SU-DHL-6 (cell line): ENCODE measurements around the gene STUB1.

Source experiments
- H2AFZ ChIP-seq: fragments of 200-600 bp; sonication (generic); 2 replicates; pipeline ENCODE4 v1.6.1; 2014; ENCODE audit warnings: low read depth, mild to moderate bottlenecking, moderate library complexity, mixed read lengths, antibody characterized with exemption, low read length; ENCODE audit not compliant: severe bottlenecking
- H3F3A ChIP-seq: fragments of 200-600 bp; shearing (Covaris generic); 2 replicates; pipeline ENCODE4 v1.6.0; 2016; ENCODE audit warnings: antibody characterized with exemption, mild to moderate bottlenecking; ENCODE audit not compliant: insufficient read depth
- H3K27ac ChIP-seq: fragments of 200-600 bp; sonication (generic); 2 replicates; pipeline ENCODE4 v1.5.1; 2016; ENCODE audit warnings: low read depth, mild to moderate bottlenecking, low read length, moderate library complexity, mixed read lengths
- H3K27me3 ChIP-seq: fragments of 200-600 bp; sonication (generic), shearing (Covaris generic); 2 replicates; pipeline ENCODE4 v1.6.0; 2014; ENCODE audit warnings: mild to moderate bottlenecking, low read length
- H3K36me3 ChIP-seq: fragments of 200-600 bp; sonication (generic); 2 replicates; pipeline ENCODE4 v1.6.1; 2014; ENCODE audit warnings: mild to moderate bottlenecking, low read length, mixed read lengths
- H3K4me2 ChIP-seq: fragments of 300-600, 200-600 bp; shearing (Covaris generic), sonication (generic); 2 replicates; pipeline ENCODE4 v1.6.0; 2014; ENCODE audit warnings: low read length, low read depth, mild to moderate bottlenecking; ENCODE audit not compliant: poor library complexity, severe bottlenecking
- H3K4me3 ChIP-seq: fragments of 200-600 bp; sonication (generic); 2 replicates; pipeline ENCODE4 v1.5.1; 2014; ENCODE audit warnings: antibody characterized with exemption, low read length, mild to moderate bottlenecking, mixed read lengths; ENCODE audit not compliant: insufficient read depth, poor library complexity, severe bottlenecking
- H3K79me2 ChIP-seq: fragments of 200-600 bp; sonication (generic); 2 replicates; pipeline ENCODE4 v1.6.1; 2014; ENCODE audit warnings: mild to moderate bottlenecking, low read length, moderate library complexity; ENCODE audit not compliant: insufficient read depth
- H3K9ac ChIP-seq: fragments of 200-600 bp; sonication (generic); 2 replicates; pipeline ENCODE4 v1.7.0; 2014; ENCODE audit warnings: mild to moderate bottlenecking, low read length
- H3K9me2 ChIP-seq: fragments of 200-600 bp; sonication (generic); replicated peaks from 2 replicates; pipeline ENCODE4 v1.6.1; 2014; ENCODE audit warnings: low read length; ENCODE audit not compliant: insufficient read depth
- H3K9me3 ChIP-seq: fragments of 200-600 bp; sonication (generic); 2 replicates; pipeline ENCODE4 v1.6.1; 2014; ENCODE audit warnings: low read length, mixed read lengths; ENCODE audit not compliant: insufficient read depth
- H4K20me1 ChIP-seq: fragments of 200-600 bp; sonication (generic); 2 replicates; pipeline ENCODE4 v1.6.1; 2014; ENCODE audit warnings: low read depth, mild to moderate bottlenecking, antibody characterized with exemption, low read length, moderate library complexity, mixed read lengths
- EZH2phosphoT487 ChIP-seq: fragments of 200-600 bp; sonication (generic), shearing (Covaris generic); conservative IDR thresholded peaks from 2 replicates; pipeline ENCODE4 v1.6.1; 2018; ENCODE audit warnings: mild to moderate bottlenecking, antibody characterized with exemption, low read length, moderate library complexity, mixed read lengths
- TF ChIP-seq, protein P1 (sequence below): fragments of 200-600 bp; sonication (generic); IDR thresholded peaks from one replicate; pipeline ENCODE4 v1.5.1; 2017; ENCODE audit warnings: antibody characterized with exemption, mild to moderate bottlenecking, low read length, moderate library complexity; ENCODE audit not compliant: insufficient read depth, poor library complexity, severe bottlenecking

STUB1 gene

DNA sequence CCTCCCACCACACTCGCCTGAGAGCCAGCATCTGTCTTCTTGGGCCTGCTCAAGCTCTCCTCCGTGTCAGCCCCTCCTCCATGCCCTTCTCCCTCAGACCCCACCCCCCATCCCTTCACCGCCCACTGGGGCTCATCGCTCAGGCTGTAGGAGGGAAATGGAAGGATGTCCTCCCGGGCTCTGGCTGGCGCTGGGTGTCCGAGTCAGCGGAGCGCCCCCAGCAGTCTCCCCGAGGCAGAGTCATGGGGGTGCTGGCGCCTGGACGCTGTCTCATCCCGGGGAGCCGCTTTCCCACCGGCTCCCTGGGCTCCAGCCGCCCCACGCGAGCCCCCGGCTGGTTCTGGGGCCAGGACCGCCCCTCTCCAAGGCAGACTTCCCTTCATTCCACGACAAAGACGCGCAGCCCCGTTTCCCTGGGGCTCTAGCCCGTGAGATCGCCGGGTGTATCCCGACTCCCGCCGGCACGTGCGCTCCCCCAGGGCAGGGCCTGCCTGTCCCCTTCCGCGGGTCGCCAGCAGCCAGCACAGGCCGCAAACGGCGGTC lies 40.3 kb downstream of the STUB1 start:
- Histone ChIP-seq H3K9ac (peak overlapping the region; percentile 99), H4K20me1 (no peaks in the 10 kb centered on the region; the same call in 1 of the 2 replicates), H3K9me3 (no peaks in the 10 kb centered on the region), H3K79me2 (no peaks in the 10 kb centered on the region), H3K4me2 (peak overlapping the region; percentile 61), H3K36me3 (no peaks in the 10 kb centered on the region), H3F3A (0 out of 2 replicates have a peak, but pooled peaks cover 3% of the 10 kb centered on the region), H3K4me3 (peak overlapping the region; percentile 80), H3K9me2 (no peaks in the 10 kb centered on the region), H3K27ac (peak overlapping the region; percentile 82), H2AFZ (peak overlapping the region; percentile 48), H3K27me3 (no peaks in the 10 kb centered on the region)
- TF ChIP-seq, protein P1, sequence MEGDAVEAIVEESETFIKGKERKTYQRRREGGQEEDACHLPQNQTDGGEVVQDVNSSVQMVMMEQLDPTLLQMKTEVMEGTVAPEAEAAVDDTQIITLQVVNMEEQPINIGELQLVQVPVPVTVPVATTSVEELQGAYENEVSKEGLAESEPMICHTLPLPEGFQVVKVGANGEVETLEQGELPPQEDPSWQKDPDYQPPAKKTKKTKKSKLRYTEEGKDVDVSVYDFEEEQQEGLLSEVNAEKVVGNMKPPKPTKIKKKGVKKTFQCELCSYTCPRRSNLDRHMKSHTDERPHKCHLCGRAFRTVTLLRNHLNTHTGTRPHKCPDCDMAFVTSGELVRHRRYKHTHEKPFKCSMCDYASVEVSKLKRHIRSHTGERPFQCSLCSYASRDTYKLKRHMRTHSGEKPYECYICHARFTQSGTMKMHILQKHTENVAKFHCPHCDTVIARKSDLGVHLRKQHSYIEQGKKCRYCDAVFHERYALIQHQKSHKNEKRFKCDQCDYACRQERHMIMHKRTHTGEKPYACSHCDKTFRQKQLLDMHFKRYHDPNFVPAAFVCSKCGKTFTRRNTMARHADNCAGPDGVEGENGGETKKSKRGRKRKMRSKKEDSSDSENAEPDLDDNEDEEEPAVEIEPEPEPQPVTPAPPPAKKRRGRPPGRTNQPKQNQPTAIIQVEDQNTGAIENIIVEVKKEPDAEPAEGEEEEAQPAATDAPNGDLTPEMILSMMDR = peak; percentile 27
- TF ChIP-seq EZH2phosphoT487 = no peak

DNA sequence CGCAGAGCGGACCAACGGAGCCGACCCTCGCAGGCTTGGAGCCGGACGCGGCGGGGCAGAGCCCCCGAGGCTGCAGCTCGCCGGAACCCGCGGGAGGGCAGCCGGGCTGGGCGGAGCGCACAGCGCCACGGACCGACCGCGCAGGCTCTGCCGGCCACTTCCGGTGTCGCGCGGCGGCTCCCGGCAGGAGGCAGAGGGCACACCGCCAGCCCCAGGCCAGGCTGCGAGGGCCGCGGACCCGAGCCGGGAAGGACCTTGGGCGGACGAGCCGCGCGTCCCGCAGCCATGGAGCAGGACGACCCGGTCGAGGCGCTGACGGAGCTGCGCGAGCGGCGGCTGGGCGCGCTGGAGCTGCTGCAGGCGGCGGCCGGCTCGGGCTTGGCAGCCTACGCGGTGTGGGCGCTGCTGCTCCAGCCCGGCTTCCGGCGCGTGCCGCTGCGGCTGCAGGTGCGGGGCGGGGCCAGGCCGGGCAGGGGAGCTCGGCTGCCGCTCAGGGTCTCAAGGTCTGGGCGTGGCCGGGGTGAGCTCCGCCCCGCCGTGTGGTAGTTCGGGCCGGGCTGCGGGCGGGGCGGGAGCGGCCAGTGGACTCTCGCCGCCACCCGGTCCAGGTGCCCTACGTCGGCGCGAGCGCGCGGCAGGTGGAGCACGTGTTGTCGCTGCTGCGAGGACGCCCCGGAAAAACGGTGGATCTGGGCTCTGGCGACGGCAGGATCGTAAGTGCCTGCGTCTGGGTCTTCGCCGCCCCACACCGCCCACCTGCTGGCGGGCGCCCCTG lies 41.0 kb downstream of the STUB1 start, which contains the start of gene ANTKMT:
TSS of gene ANTKMT (plus strand) at position 157 of the 775 bp plus-strand sequence. CDS start at position 286, 129 bp downstream.
- H3K27me3 ChIP-seq = no peaks in the 10 kb centered on the region
- H3K79me2 ChIP-seq = no peaks in the 10 kb centered on the region
- H3K9me2 ChIP-seq = no peaks in the 10 kb centered on the region
- H3K4me2 ChIP-seq = peak within 1 kb of the TSS; percentile 61
- H4K20me1 ChIP-seq = no peaks in the 10 kb centered on the region; the same call in 1 of the 2 replicates
- H3F3A ChIP-seq = peaks cover 7% of the 10 kb centered on the region
- no peaks in the 10 kb centered on the region for H3K9me3 ChIP-seq
- peak within 1 kb of the TSS; percentile 82 for H3K27ac ChIP-seq
- H3K4me3 ChIP-seq = peak within 1 kb of the TSS; percentile 80
- H2AFZ ChIP-seq = peak within 1 kb of the TSS; percentile 48
- H3K36me3 ChIP-seq = no peaks in the 10 kb centered on the region
- H3K9ac ChIP-seq = peak within 1 kb of the TSS; percentile 99
- TF ChIP-seq, protein P1 = no peak
- TF ChIP-seq EZH2phosphoT487 = no peak

DNA sequence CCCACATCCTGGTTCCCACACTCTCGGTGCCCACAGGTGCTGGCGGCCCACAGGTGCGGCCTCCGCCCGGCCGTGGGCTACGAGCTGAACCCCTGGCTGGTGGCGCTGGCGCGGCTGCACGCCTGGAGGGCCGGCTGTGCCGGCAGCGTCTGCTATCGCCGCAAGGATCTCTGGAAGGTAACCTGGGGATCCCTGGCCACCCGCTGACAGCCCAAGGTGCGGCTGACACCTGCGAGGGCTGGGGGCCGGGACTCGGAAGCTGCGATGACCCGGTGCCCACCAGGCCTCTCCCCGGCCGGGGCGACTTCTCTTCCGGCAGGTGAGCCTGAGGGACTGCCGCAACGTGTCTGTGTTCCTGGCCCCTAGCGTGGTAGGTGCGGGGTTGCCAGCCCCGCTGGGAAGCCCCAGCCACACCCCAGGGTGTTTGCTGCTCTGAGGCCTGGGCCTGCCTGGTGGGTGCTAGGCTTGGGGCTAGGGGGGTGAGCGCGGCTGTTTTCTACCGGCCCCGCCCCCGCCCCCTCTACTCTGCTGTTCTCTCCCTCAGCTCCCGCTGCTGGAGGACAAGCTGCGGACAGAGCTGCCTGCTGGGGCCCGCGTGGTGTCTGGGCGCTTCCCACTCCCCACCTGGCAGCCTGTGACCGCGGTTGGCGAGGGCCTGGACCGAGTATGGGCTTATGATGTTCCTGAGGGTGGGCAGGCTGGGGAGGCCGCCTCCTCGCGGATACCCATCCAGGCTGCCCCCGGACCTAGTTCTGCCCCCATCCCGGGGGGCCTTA lies 41.7 kb downstream of the STUB1 start:
- H4K20me1 ChIP-seq = no peaks in the 10 kb centered on the region; the same call in 1 of the 2 replicates
- H3K9me3 ChIP-seq = no peaks in the 10 kb centered on the region
- H2AFZ ChIP-seq = no peak overlapping the region
- no peaks in the 10 kb centered on the region for H3K9me2 ChIP-seq
- no peaks in the 10 kb centered on the region for H3K36me3 ChIP-seq
- peaks cover 12% of the 10 kb centered on the region for H3F3A ChIP-seq
- H3K27ac ChIP-seq = no peak overlapping the region
- no peaks in the 10 kb centered on the region for H3K79me2 ChIP-seq
- H3K4me2 ChIP-seq = peak overlapping the region; percentile 61
- H3K4me3 ChIP-seq = peak overlapping the region; percentile 80
- peak overlapping the region; percentile 99; the same call in 1 of the 2 replicates for H3K9ac ChIP-seq
- TF ChIP-seq, protein P1 = no peak
- TF ChIP-seq EZH2phosphoT487 = no peak
- no peaks in the 10 kb centered on the region for H3K27me3 ChIP-seq
